Astrocyte of the spinal cord (primary cell): ENCODE data around the gene HELZ.
A peak's percentile ranks its signal among the peaks of the same experiment; 100 is the strongest.
"Not testable (repeated sequence)": the region's sequence is repeated elsewhere in the genome, so short reads cannot be mapped to it uniquely, and the experiment has no call there.

Experiments
- DNase-seq: peaks from one replicate; pipeline ENCODE4 v3.0.0; 2011; ENCODE audit warnings: low read depth, low spot score
- H3K4me3 ChIP-seq: 2 replicates; pipeline ENCODE4 v1.5.1; 2011; ENCODE audit warnings: low read depth, mild to moderate bottlenecking, low read length, moderate library complexity
- CTCF ChIP-seq: IDR thresholded peaks from 2 replicates; pipeline ENCODE4 v1.5.1; 2012; ENCODE audit warnings: low read depth, mild to moderate bottlenecking, low read length, inconsistent platforms
- in situ Hi-C: cut with HindIII; loops from 2 replicates; pipeline ENCODE4 v1.10.0; 2017; ENCODE audit warnings: low sequenced_read_pairs

HELZ gene

GRCh38 chr17:67256075-67256732 is 11.2 kb upstream of the HELZ start:
- no peak for TF ChIP-seq CTCF
- no peak overlapping the region for H3K4me3 ChIP-seq
- no peak for DNase-seq
- in situ Hi-C loops = no loop called here

GRCh38 chr17:67253384-67253783 is 8.4 kb upstream of the HELZ start:
- in situ Hi-C loops = no loop called here
- DNase-seq = no peak
- no peak for TF ChIP-seq CTCF
- H3K4me3 ChIP-seq = no peak overlapping the region

- in situ Hi-C loops, DNase-seq, H3K4me3 ChIP-seq: not testable (repeated sequence)
Measured at GRCh38 chr17:67251586-67251985, 6.6 kb upstream of the HELZ start.

- H3K4me3 ChIP-seq = no peak overlapping the region
- DNase-seq = no peak
- no peak for TF ChIP-seq CTCF
- in situ Hi-C loops = no loop called here
Measured at GRCh38 chr17:67248291-67248690, 3.3 kb upstream of the HELZ start.

GRCh38 chr17:67247416-67247900 is 2.5 kb upstream of the HELZ start:
- in situ Hi-C loops = no loop called here
- H3K4me3 ChIP-seq = no peak overlapping the region
- no peak for DNase-seq
- TF ChIP-seq CTCF = no peak

GRCh38 chr17:67246653-67247415 is 1.8 kb upstream of the HELZ start:
- DNase-seq = peak; percentile 55
- TF ChIP-seq CTCF = no peak
- peak overlapping the region; percentile 82 for H3K4me3 ChIP-seq
- in situ Hi-C loops = no loop called here

GRCh38 chr17:67246403-67246652 is 1.3 kb upstream of the HELZ start:
- in situ Hi-C loops = no loop called here
- H3K4me3 ChIP-seq = peak overlapping the region; percentile 82
- DNase-seq = peak; percentile 32
- TF ChIP-seq CTCF = no peak
